ENCODE data around the gene TPK1. TPM values are rescaled to one million over a fixed set of nuclear protein-coding genes. Genes with fewer than 3 reads are reported as not detected.

TPK1 gene
- total and polyA plus RNA-seq, 7 donors = 1.7 to 5.1 (median 2.5) TPM

DNA sequence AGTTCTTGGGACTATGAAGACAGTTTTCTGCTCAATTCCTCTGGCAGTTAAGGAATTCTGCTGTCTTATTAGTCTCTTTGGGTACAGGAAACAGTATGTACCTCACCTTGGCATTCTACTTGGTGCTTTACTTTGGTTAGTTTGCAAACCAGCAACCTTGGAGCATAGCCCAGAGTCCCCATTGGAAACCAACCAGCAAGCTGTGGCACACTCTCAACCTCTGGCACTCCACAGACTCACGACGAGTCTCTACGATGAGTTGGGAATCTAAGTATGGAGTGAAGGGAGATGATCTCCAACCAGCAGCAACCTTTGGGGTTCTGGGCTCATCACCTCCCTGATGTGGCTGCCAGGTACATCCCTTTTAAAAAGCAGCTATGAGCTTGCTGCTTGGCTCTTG, 43.8 kb downstream of the TPK1 start:
- intact Hi-C loops (cut with DNase I) = no loop called here
- TF ChIP-seq, protein P1, sequence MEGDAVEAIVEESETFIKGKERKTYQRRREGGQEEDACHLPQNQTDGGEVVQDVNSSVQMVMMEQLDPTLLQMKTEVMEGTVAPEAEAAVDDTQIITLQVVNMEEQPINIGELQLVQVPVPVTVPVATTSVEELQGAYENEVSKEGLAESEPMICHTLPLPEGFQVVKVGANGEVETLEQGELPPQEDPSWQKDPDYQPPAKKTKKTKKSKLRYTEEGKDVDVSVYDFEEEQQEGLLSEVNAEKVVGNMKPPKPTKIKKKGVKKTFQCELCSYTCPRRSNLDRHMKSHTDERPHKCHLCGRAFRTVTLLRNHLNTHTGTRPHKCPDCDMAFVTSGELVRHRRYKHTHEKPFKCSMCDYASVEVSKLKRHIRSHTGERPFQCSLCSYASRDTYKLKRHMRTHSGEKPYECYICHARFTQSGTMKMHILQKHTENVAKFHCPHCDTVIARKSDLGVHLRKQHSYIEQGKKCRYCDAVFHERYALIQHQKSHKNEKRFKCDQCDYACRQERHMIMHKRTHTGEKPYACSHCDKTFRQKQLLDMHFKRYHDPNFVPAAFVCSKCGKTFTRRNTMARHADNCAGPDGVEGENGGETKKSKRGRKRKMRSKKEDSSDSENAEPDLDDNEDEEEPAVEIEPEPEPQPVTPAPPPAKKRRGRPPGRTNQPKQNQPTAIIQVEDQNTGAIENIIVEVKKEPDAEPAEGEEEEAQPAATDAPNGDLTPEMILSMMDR (IDR thresholded peaks at IDR 0.05) = no peak
- Histone ChIP-seq H3K27me3 (ENCODE audit: insufficient read depth in 3 of 3, low read length in 2 of 3) (no peaks in the 10 kb centered on the region), H3K4me1 (no peaks in the 10 kb centered on the region), H3K4me3 (no peak overlapping the region), H3K27ac (no peak overlapping the region), H3K36me3 (ENCODE audit: insufficient read depth in 1 of 2, low read depth in 1 of 2) (no peaks in the 10 kb centered on the region), H3K9me3 (no peaks in the 10 kb centered on the region)
- 22 to 78% (median 39%) methylated on average over 3 of the region's 3 CpGs for WGBS, 3 donors
- no peak for DNase-seq
- ATAC-seq = peak in 1 of 4 donors; percentile 47

DNA sequence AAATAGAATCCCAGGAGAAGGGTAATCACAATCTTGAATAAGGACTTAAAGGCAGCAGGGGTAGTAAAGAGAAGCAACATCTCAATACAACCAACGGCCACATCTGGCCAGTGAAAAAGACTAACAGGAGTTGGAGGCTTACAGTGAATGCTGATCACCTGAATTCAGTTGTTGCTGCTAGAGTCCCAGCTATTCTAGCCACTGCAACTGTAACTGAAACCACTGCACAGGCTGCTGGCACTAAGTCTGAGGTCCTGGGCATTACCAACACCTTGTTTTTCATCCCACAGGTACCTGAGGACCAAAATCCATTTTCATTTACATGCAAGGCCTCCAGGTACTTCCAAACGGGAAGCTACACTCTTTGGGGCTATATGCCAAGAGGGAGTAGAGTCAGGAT, 44.4 kb downstream of the TPK1 start:
- Histone ChIP-seq H3K27ac (no peak overlapping the region), H3K4me1 (no peaks in the 10 kb centered on the region), H3K9me3 (no peaks in the 10 kb centered on the region), H3K27me3 (ENCODE audit: insufficient read depth in 3 of 3, low read length in 2 of 3) (no peaks in the 10 kb centered on the region), H3K4me3 (no peak overlapping the region), H3K36me3 (ENCODE audit: insufficient read depth in 1 of 2, low read depth in 1 of 2) (no peaks in the 10 kb centered on the region)
- no peak for ATAC-seq
- DNase-seq = no peak
- WGBS, 3 donors = 63 to 77% (median 66%) methylated on average over 2 of the region's 2 CpGs
- intact Hi-C loops (cut with DNase I) = no loop called here
- TF ChIP-seq, protein P1 (IDR thresholded peaks at IDR 0.05) = no peak

DNA sequence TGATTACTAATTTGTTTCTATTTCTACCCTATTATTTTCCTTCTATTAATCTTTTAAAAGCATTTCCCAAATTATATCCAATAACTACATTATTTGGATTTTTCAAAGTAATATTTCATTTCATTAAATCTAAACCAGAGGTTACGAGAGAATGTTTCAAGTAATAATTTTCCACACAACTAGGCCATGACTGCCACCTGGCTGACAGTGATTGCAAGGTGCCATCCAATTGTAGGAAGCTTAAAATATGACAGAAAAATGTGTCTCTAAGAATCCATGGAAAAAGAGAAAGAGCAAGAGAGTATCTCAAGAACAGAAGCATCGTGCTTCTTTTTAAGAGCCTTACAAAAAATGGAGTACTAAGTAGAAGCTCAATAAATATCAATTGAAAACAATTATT, 48.7 kb downstream of the TPK1 start:
- H3K4me3 ChIP-seq = no peak overlapping the region
- no peak overlapping the region for H3K27ac ChIP-seq
- H3K4me1 ChIP-seq = peaks cover 6% of the 10 kb centered on the region
- ATAC-seq = no peak
- TF ChIP-seq, protein P1 (IDR thresholded peaks at IDR 0.05) = no peak
- no peaks in the 10 kb centered on the region for H3K9me3 ChIP-seq
- no peaks in the 10 kb centered on the region for H3K36me3 ChIP-seq (ENCODE audit: insufficient read depth in 1 of 2, low read depth in 1 of 2)
- WGBS, 3 donors = 90 to 94% (median 94%) methylated on average over 2 of the region's 2 CpGs
- H3K27me3 ChIP-seq (ENCODE audit: insufficient read depth in 3 of 3, low read length in 2 of 3) = no peaks in the 10 kb centered on the region
- no peak for DNase-seq
- intact Hi-C loops (cut with DNase I) = no loop called here

DNA sequence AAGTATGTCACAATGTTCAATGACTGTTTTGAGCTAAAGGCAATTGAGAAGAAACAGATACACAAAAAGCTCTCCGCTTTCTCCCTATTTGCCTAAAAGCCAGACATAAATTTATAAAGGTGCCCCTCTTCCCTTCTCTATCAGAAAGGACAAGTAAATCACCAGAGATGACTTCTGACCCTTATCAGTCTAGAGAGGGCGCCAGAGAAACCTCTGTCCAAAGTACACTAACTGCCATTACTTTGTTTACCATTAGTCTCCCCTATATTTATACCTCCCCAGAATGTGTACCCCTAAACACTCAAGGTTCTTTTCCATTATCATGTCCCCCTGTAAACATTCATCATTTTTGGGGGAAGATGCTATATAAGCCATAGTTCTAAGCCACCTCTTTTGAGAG, 49.3 kb downstream of the TPK1 start:
- 79 to 85% (median 80%) methylated on average over 2 of the region's 2 CpGs for WGBS, 3 donors
- intact Hi-C loops (cut with DNase I) = no loop called here
- ATAC-seq (no peak), DNase-seq (no peak)
- H3K4me1 ChIP-seq = peaks cover 6% of the 10 kb centered on the region
- H3K27me3 ChIP-seq (ENCODE audit: insufficient read depth in 3 of 3, low read length in 2 of 3) = no peaks in the 10 kb centered on the region
- H3K9me3 ChIP-seq = no peaks in the 10 kb centered on the region
- no peaks in the 10 kb centered on the region for H3K36me3 ChIP-seq (ENCODE audit: insufficient read depth in 1 of 2, low read depth in 1 of 2)
- TF ChIP-seq, protein P1 (IDR thresholded peaks at IDR 0.05) = no peak
- H3K4me3 ChIP-seq = no peak overlapping the region
- no peak overlapping the region for H3K27ac ChIP-seq

DNA sequence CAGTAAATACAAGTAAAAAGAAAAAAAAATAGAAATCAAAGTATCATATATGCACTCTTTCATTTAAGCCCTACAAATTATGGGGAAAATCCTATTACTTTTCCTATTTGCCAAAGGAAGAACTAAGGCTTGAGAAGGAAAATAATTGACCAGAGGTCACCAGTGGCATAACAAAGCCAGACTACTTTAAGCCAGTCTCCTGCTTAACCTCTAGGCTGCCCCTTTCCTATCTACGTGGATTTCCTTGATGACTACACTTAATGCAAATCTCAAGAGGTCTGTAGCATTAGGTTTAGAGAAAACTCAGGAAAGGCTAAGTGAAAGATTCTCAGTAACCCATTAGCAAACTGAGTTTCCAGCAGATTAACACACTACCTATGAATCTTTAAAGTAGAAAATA, 49.8 kb downstream of the TPK1 start:
- Histone ChIP-seq H3K4me3 (no peak overlapping the region), H3K4me1 (peaks cover 6% of the 10 kb centered on the region), H3K36me3 (ENCODE audit: insufficient read depth in 1 of 2, low read depth in 1 of 2) (no peaks in the 10 kb centered on the region), H3K27ac (no peak overlapping the region), H3K27me3 (ENCODE audit: insufficient read depth in 3 of 3, low read length in 2 of 3) (no peaks in the 10 kb centered on the region), H3K9me3 (no peaks in the 10 kb centered on the region)
- DNase-seq (no peak), ATAC-seq (no peak)
- intact Hi-C loops (cut with DNase I) = no loop called here
- 58 to 70% (median 62%) methylated on average over 1 of the region's 1 CpG for WGBS, 3 donors
- TF ChIP-seq, protein P1 (IDR thresholded peaks at IDR 0.05) = no peak

Measured in psoas muscle (tissue), 8 donors.